Hepatic stellate cell (primary cell): Measurements from ENCODE around the gene KRTAP19-2.
"Not testable (repeated sequence)": the region's sequence is repeated elsewhere in the genome, so short reads cannot be mapped to it uniquely, and the experiment has no call there.

Experiments
- DNase-seq: peaks from one replicate; pipeline ENCODE4 v3.0.0; 2011; ENCODE audit warnings: low spot score

KRTAP19-2 gene

GRCh38 chr21:30487336-30487735, at the start of gene KRTAP19-2:
Gene KRTAP19-2 (minus strand): TSS chr21:30487436. CDS start chr21:30487348, 88 bp downstream.
- DNase-seq: no peak

DNA sequence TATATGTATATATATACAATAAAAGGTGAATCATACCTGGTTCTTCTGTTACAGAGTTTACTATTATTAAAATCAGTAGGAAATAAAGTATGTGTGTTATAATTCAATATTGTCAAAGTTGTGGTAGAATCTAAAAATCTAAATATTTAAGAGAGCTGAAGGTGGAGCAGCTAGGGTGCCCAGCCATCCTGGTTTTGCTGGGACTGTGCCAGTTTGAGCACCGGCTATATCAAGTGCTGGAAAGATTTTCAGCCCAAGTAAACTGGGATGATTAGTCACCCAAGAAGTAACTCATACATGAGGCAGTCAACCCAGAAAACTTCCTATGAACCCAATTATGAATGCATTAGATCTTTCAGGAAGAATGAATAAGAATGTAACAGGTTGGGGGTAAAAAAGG, 31.6 kb upstream of the KRTAP19-2 start:
- no peak for DNase-seq

GRCh38 chr21:30515681-30516080, 28.4 kb upstream of the KRTAP19-2 start:
- DNase-seq: no peak

DNA sequence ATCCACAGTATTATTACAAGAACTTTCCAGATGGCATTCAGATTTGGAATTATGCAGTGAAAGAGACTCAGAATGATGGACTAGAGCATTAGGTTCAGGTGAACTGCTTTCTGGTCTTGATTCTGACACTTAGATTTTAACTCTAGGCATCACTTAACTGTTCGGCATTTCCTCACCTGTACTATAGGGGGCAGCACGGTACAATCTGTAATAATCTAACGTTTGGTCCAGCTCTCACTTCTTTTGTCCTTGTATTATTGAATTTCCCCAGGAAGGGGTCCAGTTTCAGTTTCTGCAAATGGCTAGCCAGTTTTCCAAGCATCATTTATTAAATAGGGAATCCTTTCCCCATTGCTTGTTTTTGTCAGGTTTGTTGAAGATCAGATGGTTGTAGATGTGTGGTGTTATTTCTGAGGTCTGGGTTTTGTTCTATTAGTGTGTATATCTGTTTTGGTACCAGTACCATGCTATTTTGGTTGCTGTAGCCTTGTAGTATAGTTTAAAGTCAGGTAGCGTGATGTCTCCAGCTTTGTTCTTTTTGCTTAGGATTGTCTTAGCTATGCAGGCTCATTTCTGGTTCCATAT, 18.5 kb upstream of the KRTAP19-2 start:
- not testable (repeated sequence) for DNase-seq

GRCh38 chr21:30502041-30502440, 14.8 kb upstream of the KRTAP19-2 start, which contains the start of gene KRTAP19-5:
Gene KRTAP19-5 (minus strand): TSS chr21:30502141. CDS start chr21:30502090, 51 bp downstream.
- DNase-seq: no peak

DNA sequence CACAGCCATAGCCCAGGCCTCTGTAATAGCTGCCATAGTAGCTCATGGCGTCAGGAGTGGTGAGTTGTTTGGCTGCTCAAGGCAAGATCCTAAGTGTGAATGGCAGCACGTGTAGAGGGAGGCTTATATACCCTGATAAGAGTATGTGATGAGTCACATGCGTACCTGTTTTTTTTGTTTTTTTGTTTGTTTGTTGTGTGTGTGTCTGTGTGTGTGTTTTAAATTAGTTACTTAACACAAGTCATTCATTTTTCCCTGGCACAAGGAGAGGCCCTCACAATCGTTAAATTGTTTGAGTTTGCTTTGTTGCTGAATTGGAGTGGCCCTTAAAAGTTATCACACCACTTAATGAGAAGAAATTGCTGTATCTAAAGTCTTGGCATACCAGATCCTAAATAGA, 9.8 kb upstream of the KRTAP19-2 start, which contains the start of gene KRTAP19-4:
KRTAP19-4 (minus strand) TSS at position 101 of the 400 bp plus-strand sequence; CDS start at position 46, 55 bp downstream.
- no peak for DNase-seq

- no peak for DNase-seq
Observed at GRCh38 chr21:30491963-30492428, 4.8 kb upstream of the KRTAP19-2 start, which contains the start of gene KRTAP19-3. Gene KRTAP19-3 (minus strand): TSS chr21:30492013. CDS start chr21:30491957, 56 bp downstream.

DNA sequence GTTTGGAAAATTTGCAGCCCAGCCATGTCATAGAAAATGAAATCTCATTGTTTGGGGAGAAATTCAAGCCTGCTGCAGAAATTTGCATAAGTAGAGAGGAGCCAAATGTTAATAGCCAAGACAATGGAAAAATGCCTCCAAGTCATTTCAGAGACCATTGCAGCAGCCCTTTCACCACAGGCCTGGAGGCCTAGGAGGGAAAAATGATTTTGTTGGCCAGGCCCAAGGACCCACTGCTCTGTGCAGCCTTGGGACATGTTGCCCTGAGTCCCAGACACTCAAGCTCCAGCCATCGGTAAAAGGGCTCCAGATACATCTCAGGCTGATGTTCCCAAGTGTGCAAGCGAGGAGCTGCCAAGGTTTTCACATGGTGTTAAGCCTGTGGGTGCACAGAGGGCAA, 1.1 kb downstream of the KRTAP19-2 start:
- DNase-seq: no peak

DNA sequence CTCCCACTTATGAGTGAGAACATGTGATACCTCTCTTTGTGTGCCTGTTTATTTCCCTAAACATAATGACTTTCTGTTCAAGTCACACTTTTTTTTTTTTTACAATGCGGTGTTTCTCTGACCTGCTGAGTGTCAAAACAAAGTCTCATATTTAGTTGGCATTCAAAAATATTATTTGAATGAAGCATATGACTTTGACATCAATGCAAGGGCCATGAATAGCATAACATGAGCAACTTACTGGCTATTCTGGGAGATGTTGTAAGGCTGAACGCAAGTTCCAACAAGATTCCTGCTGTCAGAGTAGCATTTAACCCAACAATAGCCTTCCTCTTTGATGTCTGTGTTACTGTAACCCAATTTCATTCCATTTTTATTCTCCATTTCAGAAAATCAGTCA, 5.1 kb downstream of the KRTAP19-2 start:
- DNase-seq: no peak

DNA sequence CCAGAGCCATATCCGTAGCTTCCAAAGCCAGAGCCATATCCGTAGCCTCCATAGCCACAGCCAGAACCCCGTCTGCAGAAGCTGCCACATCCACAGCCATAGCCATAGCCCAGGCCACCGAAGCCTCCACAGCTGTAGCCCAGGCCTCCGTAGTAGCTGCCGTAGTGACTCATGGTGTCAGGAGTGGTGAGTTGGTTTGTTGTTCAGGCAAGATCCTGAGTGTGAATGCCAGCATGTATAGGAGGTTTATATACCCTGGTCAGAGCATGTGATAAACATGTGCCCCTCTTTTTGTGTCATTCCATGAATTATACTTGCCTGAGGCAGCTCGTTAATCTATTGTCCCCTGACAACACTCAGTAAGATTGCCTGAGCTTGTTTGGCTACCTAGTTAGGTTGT, 7.1 kb downstream of the KRTAP19-2 start, which contains the start of gene KRTAP19-1:
KRTAP19-1 (minus strand) TSS at position 223 of the 400 bp plus-strand sequence; CDS start at position 173, 50 bp downstream.
- DNase-seq: no peak

DNA sequence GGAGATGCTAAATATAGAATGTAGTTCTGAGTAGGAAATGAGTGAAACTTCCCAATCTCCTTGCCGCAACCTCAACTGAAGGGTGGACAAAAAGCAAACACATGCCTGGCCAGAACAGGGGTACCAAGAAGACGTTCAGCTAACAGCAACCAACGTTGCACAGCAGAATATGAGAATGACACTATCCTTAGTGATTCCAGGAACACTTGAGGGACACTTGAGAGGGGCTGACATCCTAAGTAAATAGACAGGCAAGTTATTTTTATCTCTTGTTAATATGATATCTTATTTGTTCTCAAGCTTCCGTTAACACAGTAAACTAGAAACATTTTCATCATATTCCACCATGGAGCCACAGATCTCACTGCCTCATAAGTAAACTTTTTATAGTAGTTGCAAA, 8.0 kb downstream of the KRTAP19-2 start:
- no peak for DNase-seq

DNA sequence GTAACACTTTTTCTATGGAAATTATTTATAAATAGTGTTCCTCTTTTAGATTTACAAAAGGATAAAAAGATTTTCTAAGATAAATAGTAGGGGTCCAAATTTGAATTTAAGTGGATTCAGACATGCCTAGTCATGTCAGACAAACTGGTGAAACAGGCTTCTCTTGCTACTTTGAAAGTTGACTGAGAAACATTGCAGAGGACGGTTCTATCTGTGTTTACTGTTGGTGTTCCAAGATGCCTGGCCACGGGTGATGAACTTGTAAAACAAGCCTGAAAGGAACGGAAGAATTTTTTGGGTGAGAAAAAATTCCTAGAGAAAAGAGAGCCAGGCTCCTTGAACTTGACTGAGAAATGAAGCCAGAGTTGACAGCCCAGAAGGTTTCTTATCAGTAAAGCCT, 9.2 kb downstream of the KRTAP19-2 start:
- no peak for DNase-seq

GRCh38 chr21:30468900-30469714, 18.1 kb downstream of the KRTAP19-2 start:
- DNase-seq: no peak

GRCh38 chr21:30463713-30464112, 23.5 kb downstream of the KRTAP19-2 start:
- no peak for DNase-seq

GRCh38 chr21:30448514-30448913, 38.7 kb downstream of the KRTAP19-2 start:
- DNase-seq: no peak

DNA sequence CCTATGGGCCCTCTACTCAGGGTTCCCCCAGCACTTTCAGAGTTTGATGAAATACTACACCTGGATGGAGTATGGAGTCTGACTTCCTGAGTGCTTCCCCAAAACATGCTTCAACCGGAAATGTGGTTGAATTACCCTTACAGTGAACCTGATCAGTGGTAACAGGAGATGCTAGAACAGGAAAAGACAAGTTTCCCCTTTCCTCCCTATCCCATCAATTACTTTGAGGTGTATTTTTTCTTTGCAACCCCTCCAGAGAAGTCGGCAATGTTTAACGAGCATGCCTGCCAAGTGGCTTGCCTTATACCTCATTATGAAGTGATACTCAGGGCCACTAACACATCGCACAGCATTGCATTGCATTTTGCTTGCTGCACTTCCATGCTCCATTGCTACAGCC, 40.2 kb downstream of the KRTAP19-2 start:
- no peak for DNase-seq

GRCh38 chr21:30444204-30444603, 43.0 kb downstream of the KRTAP19-2 start:
- DNase-seq: no peak

DNA sequence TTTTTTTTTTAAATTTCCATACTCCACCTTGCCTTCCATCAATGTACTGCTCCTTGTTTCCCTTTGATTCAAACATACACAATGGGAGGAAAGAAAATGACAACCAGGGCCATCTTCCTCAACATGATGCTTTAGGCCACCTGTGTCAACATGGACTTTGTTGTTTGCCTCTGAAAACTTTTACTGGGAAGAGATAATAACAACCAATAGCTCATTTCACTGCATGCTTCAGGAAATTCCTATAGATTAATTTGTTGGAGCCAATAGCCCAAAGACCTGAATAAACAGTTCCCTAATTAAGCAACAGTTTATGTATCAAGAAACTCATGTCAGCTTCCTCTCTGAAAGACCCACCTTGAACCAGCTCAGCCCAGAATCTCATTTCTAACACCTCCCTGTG, 44.0 kb downstream of the KRTAP19-2 start:
- no peak for DNase-seq

DNA sequence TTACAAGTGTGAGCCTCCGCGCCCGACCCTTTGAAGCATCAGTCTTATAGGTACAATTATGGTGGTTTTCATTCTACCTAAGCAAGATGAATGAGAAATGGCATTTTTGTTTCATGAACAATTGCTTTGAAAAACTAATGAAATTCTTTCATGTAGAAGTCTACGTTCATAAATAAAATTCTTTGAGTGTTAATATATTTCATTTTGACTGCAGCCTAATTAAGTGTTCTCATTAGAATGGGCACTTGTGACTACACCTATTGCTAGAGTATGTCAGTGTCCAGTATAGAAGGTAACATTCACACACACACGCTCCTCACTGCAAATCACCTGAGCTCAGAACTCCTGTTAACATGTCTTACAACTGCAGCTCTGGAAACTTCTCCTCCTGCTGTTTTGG, 47.3 kb downstream of the KRTAP19-2 start, which contains the start of gene KRTAP15-1:
KRTAP15-1 (plus strand) TSS at position 301 of the 400 bp plus-strand sequence; CDS start at position 354, 53 bp downstream.
- DNase-seq: no peak
